Loucy (cell line): ENCODE measurements around the gene GARIN5A.

ENCODE experiments used
- H2AFZ ChIP-seq: fragments of 200-600 bp; sonication (generic); 2 replicates; pipeline ENCODE4 v1.6.0; 2016; ENCODE audit warnings: antibody characterized with exemption, mild to moderate bottlenecking, low read length, moderate library complexity
- H3F3A ChIP-seq: fragments of 200-600 bp; 2 replicates; pipeline ENCODE4 v1.6.0; 2016; ENCODE audit warnings: antibody characterized with exemption, low read depth, mild to moderate bottlenecking
- H3K27me3 ChIP-seq: fragments of 200-600 bp; sonication (generic); 2 replicates; pipeline ENCODE4 v1.6.1; 2014; ENCODE audit warnings: low read length, mild to moderate bottlenecking; ENCODE audit not compliant: insufficient read depth, poor library complexity, severe bottlenecking
- H3K36me3 ChIP-seq: fragments of 200-600 bp; sonication (generic); 2 replicates; pipeline ENCODE4 v1.6.1; 2016; ENCODE audit warnings: low read length; ENCODE audit not compliant: insufficient read depth
- H3K4me1 ChIP-seq: fragments of 200-600 bp; sonication (generic); 2 replicates; pipeline ENCODE4 v1.5.1; 2014; ENCODE audit warnings: low read length, mild to moderate bottlenecking; ENCODE audit not compliant: insufficient read depth, poor library complexity, severe bottlenecking
- H3K4me2 ChIP-seq: fragments of 200-600 bp; sonication (generic); 2 replicates; pipeline ENCODE4 v1.6.0; 2014; ENCODE audit warnings: antibody characterized with exemption, low read length, low read depth, mild to moderate bottlenecking; ENCODE audit not compliant: poor library complexity, severe bottlenecking
- H3K4me3 ChIP-seq: fragments of 200-600 bp; sonication (generic); 2 replicates; pipeline ENCODE4 v1.5.1; 2014; ENCODE audit warnings: low read length, mild to moderate bottlenecking, mixed read lengths; ENCODE audit not compliant: poor library complexity, severe bottlenecking
- H3K79me2 ChIP-seq: fragments of 200-600 bp; sonication (generic); 2 replicates; pipeline ENCODE4 v1.6.1; 2014; ENCODE audit warnings: low read length; ENCODE audit not compliant: insufficient read depth
- H3K9ac ChIP-seq: fragments of 200-600 bp; sonication (generic); 2 replicates; pipeline ENCODE4 v1.6.0; 2014; ENCODE audit warnings: mild to moderate bottlenecking, low read depth, low read length, moderate library complexity; ENCODE audit not compliant: poor library complexity, severe bottlenecking
- H3K9me2 ChIP-seq: fragments of 200-600 bp; sonication (generic); replicated peaks from 2 replicates; pipeline ENCODE4 v1.6.1; 2016; ENCODE audit warnings: low read depth, low read length, mixed read lengths
- H3K9me3 ChIP-seq: fragments of 200-600 bp; sonication (generic); 2 replicates; pipeline ENCODE4 v1.6.1; 2014; ENCODE audit warnings: mild to moderate bottlenecking, antibody characterized with exemption, low read length, low read depth; ENCODE audit not compliant: insufficient read depth
- H4K20me1 ChIP-seq: fragments of 200-600 bp; sonication (generic); 2 replicates; pipeline ENCODE4 v1.6.0; 2014; ENCODE audit warnings: antibody characterized with exemption, low read length, mild to moderate bottlenecking; ENCODE audit not compliant: insufficient read depth, poor library complexity, severe bottlenecking
- CTCF ChIP-seq: fragments of 200-600 bp; sonication (generic); conservative IDR thresholded peaks from 2 replicates; pipeline ENCODE4 v1.5.1; 2014; ENCODE audit warnings: mild to moderate bottlenecking, antibody characterized with exemption, low read length
- EZH2phosphoT487 ChIP-seq: fragments of 200-600 bp; IDR thresholded peaks from 2 replicates; pipeline ENCODE4 v1.6.1; 2018; ENCODE audit warnings: antibody characterized with exemption, mild to moderate bottlenecking, moderate library complexity, borderline replicate concordance

Gene GARIN5A

GRCh38 chr19:50435627-50436026, 41.0 kb downstream of the GARIN5A start:
- Histone ChIP-seq H4K20me1 (no peaks in the 10 kb centered on the region), H3K4me2 (no peak overlapping the region), H3K79me2 (no peaks in the 10 kb centered on the region), H3F3A (no peaks in the 10 kb centered on the region), H3K27me3 (no peaks in the 10 kb centered on the region), H3K4me3 (no peak overlapping the region), H3K9me3 (no peaks in the 10 kb centered on the region), H3K9ac (no peak overlapping the region), H3K9me2 (no peaks in the 10 kb centered on the region), H3K36me3 (no peaks in the 10 kb centered on the region), H2AFZ (no peak overlapping the region), H3K4me1 (peaks cover 4% of the 10 kb centered on the region)
- no peak for TF ChIP-seq CTCF
- no peak for TF ChIP-seq EZH2phosphoT487

GRCh38 chr19:50435221-50435620, 41.4 kb downstream of the GARIN5A start:
- H3K9ac ChIP-seq: no peak overlapping the region
- H3F3A ChIP-seq: no peaks in the 10 kb centered on the region
- H3K79me2 ChIP-seq: no peaks in the 10 kb centered on the region
- H3K36me3 ChIP-seq: no peaks in the 10 kb centered on the region
- H3K4me1 ChIP-seq: peaks cover 4% of the 10 kb centered on the region
- no peaks in the 10 kb centered on the region for H3K9me2 ChIP-seq
- no peak overlapping the region for H2AFZ ChIP-seq
- H3K9me3 ChIP-seq: no peaks in the 10 kb centered on the region
- no peak overlapping the region for H3K4me3 ChIP-seq
- H3K27me3 ChIP-seq: no peaks in the 10 kb centered on the region
- no peak overlapping the region for H3K4me2 ChIP-seq
- no peaks in the 10 kb centered on the region for H4K20me1 ChIP-seq
- no peak for TF ChIP-seq EZH2phosphoT487

GRCh38 chr19:50434525-50434924, 42.1 kb downstream of the GARIN5A start:
- H3K4me1 ChIP-seq: peaks cover 4% of the 10 kb centered on the region
- H3K4me2 ChIP-seq: no peak overlapping the region
- no peak overlapping the region for H3K9ac ChIP-seq
- TF ChIP-seq EZH2phosphoT487 (no peak), CTCF (no peak)
- no peaks in the 10 kb centered on the region for H3F3A ChIP-seq
- H3K9me3 ChIP-seq: no peaks in the 10 kb centered on the region
- no peaks in the 10 kb centered on the region for H3K9me2 ChIP-seq
- H4K20me1 ChIP-seq: no peaks in the 10 kb centered on the region
- H3K36me3 ChIP-seq: no peaks in the 10 kb centered on the region
- H2AFZ ChIP-seq: no peak overlapping the region
- H3K27me3 ChIP-seq: no peaks in the 10 kb centered on the region
- H3K79me2 ChIP-seq: no peaks in the 10 kb centered on the region
- no peak overlapping the region for H3K4me3 ChIP-seq
